ENCODE measurements around the gene FMR1. TPM values are rescaled to one million over a fixed set of nuclear protein-coding genes. Genes with fewer than 3 reads are reported as not detected.

FMR1 gene
- total and polyA plus RNA-seq, 2 donors from 2014 or later, result 23.1 to 69.0 TPM

DNA sequence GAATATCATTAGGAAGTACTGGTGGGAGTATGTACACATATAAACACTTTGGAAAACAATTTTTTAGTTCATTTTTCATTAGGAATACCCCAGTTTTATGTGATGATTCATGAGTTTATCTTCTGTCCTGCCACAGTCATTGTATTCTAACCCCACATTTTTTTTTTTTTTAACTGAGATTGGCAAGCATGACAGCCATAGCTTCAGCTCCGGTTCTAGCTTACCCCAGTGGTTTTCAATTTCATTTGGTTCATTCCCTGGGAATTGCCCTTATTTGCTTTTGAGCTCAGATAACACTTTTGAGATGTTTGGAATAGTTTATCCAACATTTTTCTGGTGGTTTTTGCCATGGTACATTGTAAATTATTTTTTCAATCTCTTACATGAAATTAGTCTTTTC, 21.0 kb upstream of the FMR1 start:
- Histone ChIP-seq H3K27me3 (ENCODE audit: control insufficient read depth, insufficient read depth, low read length) (no peaks in the 10 kb centered on the region), H3K4me3 (ENCODE audit: low read length in 3 of 3) (no peak overlapping the region), H3K27ac (ENCODE audit: low read depth in 2 of 2, low read length in 2 of 2) (no peak overlapping the region), H3K4me1 (ENCODE audit: control insufficient read depth in 2 of 3, insufficient read depth in 2 of 3, low read depth in 1 of 3, low read length in 3 of 3) (no peaks in the 10 kb centered on the region), H3K9me3 (ENCODE audit: control insufficient read depth in 2 of 3, insufficient read depth in 1 of 3, low read length in 3 of 3) (no peaks in the 10 kb centered on the region), H3K36me3 (ENCODE audit: control insufficient read depth in 2 of 3, insufficient read depth in 3 of 3, low read length in 3 of 3) (no peaks in the 10 kb centered on the region), H3K9ac (ENCODE audit: low read length in 3 of 3) (no peak overlapping the region)
- DNase-seq (no peak), FAIRE-seq (no peak)
- intact Hi-C loops (cut with DNase I), result no loop called here
- TF ChIP-seq, protein P1, sequence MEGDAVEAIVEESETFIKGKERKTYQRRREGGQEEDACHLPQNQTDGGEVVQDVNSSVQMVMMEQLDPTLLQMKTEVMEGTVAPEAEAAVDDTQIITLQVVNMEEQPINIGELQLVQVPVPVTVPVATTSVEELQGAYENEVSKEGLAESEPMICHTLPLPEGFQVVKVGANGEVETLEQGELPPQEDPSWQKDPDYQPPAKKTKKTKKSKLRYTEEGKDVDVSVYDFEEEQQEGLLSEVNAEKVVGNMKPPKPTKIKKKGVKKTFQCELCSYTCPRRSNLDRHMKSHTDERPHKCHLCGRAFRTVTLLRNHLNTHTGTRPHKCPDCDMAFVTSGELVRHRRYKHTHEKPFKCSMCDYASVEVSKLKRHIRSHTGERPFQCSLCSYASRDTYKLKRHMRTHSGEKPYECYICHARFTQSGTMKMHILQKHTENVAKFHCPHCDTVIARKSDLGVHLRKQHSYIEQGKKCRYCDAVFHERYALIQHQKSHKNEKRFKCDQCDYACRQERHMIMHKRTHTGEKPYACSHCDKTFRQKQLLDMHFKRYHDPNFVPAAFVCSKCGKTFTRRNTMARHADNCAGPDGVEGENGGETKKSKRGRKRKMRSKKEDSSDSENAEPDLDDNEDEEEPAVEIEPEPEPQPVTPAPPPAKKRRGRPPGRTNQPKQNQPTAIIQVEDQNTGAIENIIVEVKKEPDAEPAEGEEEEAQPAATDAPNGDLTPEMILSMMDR (IDR thresholded peaks at IDR 0.05; ENCODE audit: borderline replicate concordance, extremely low read depth, insufficient read depth), result no peak

DNA sequence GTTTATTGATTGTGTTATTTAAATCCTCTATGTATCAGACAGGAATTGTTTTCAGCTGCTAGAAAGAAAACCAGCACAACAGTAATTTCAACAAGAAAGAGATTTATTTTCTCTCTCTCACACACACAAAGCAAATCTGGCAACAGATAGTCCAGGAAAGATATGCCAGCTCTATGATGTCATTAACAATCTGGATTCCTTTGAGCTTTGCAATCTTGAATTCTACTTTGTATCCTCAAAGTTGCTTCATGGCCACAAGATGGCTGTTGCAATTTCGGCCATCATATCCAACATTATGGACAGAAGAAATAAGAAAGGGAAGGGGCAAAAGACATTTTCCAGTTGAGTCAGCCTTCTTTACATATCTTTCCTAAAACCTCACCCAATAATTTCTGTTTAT, 19.8 kb upstream of the FMR1 start:
- H3K9ac ChIP-seq (ENCODE audit: low read length in 3 of 3), result no peak overlapping the region
- no peak for DNase-seq
- H3K27me3 ChIP-seq (ENCODE audit: control insufficient read depth, insufficient read depth, low read length), result no peaks in the 10 kb centered on the region
- H3K9me3 ChIP-seq (ENCODE audit: control insufficient read depth in 2 of 3, insufficient read depth in 1 of 3, low read length in 3 of 3), result no peaks in the 10 kb centered on the region
- FAIRE-seq, result no peak
- TF ChIP-seq, protein P1 (IDR thresholded peaks at IDR 0.05; ENCODE audit: borderline replicate concordance, extremely low read depth, insufficient read depth), result no peak
- no peak overlapping the region for H3K27ac ChIP-seq (ENCODE audit: low read depth in 2 of 2, low read length in 2 of 2)
- no peaks in the 10 kb centered on the region for H3K4me1 ChIP-seq (ENCODE audit: control insufficient read depth in 2 of 3, insufficient read depth in 2 of 3, low read depth in 1 of 3, low read length in 3 of 3)
- intact Hi-C loops (cut with DNase I), result no loop called here
- no peaks in the 10 kb centered on the region for H3K36me3 ChIP-seq (ENCODE audit: control insufficient read depth in 2 of 3, insufficient read depth in 3 of 3, low read length in 3 of 3)
- H3K4me3 ChIP-seq (ENCODE audit: low read length in 3 of 3), result no peak overlapping the region

DNA sequence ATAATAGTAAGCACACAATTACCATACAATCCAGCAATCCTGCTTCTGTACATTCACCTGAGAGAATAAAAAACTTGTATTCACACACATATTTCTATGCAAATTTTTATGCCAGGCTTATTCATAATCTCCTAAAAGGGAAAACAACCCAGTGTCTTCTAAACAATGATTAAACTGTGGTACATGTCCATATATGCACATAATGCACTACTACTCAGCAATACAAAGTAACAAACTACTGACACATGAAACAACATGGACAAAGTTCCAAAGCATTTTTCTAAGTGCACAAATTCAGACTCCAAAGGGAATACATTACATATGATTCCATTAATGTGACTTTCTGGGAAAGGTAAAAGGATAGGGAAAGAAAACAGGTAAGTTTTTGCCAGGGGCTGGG, 18.0 kb upstream of the FMR1 start:
- H3K4me3 ChIP-seq (ENCODE audit: low read length in 3 of 3), result no peak overlapping the region
- no peaks in the 10 kb centered on the region for H3K27me3 ChIP-seq (ENCODE audit: control insufficient read depth, insufficient read depth, low read length)
- H3K9me3 ChIP-seq (ENCODE audit: control insufficient read depth in 2 of 3, insufficient read depth in 1 of 3, low read length in 3 of 3), result no peaks in the 10 kb centered on the region
- DNase-seq (no peak), FAIRE-seq (no peak)
- TF ChIP-seq, protein P1 (IDR thresholded peaks at IDR 0.05; ENCODE audit: borderline replicate concordance, extremely low read depth, insufficient read depth), result no peak
- H3K36me3 ChIP-seq (ENCODE audit: control insufficient read depth in 2 of 3, insufficient read depth in 3 of 3, low read length in 3 of 3), result no peaks in the 10 kb centered on the region
- intact Hi-C loops (cut with DNase I), result no loop called here
- no peak overlapping the region for H3K27ac ChIP-seq (ENCODE audit: low read depth in 2 of 2, low read length in 2 of 2)
- H3K9ac ChIP-seq (ENCODE audit: low read length in 3 of 3), result no peak overlapping the region
- H3K4me1 ChIP-seq (ENCODE audit: control insufficient read depth in 2 of 3, insufficient read depth in 2 of 3, low read depth in 1 of 3, low read length in 3 of 3), result no peaks in the 10 kb centered on the region

DNA sequence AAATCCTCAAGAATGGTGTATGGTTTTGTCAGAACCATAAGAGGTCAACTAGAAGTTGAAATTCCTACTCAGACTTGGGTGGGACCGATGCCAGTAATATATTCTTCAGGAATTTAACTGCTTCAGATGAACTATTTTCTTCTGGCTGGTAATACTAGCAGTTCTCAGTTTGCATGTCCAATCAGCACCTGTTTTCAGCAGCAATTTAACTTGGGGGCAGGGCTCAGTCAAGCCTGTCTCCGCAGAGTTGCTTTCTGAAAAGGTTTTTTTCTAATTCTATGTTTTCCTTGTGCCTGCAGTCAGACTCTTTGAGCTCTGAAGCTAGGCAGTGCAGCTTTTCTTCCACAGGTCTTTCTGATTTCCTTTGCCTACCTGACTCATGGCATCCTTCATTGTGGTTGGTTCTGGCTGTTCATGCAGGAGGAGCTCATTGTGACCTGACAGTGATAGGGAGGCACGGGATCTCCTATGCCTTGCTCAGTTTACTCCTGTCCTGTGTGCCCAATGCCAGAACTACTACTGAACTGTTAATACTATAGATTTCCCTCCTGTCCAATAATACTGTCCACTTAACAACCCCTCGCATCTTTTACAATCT, 17.3 kb upstream of the FMR1 start:
- DNase-seq (peak in 4 of 5 donors; percentile 36 to 77 (median 56)), FAIRE-seq (peak; percentile 37)
- intact Hi-C loops (cut with DNase I), result no loop called here

More for the DNA sequence above, 17.3 kb upstream of the FMR1 start:
- no peak overlapping the region for H3K27ac ChIP-seq (ENCODE audit: low read depth in 2 of 2, low read length in 2 of 2)
- no peak overlapping the region for H3K9ac ChIP-seq (ENCODE audit: low read length in 3 of 3)
- TF ChIP-seq, protein P1 (IDR thresholded peaks at IDR 0.05; ENCODE audit: borderline replicate concordance, extremely low read depth, insufficient read depth), result no peak
- H3K36me3 ChIP-seq (ENCODE audit: control insufficient read depth in 2 of 3, insufficient read depth in 3 of 3, low read length in 3 of 3), result no peaks in the 10 kb centered on the region
- no peaks in the 10 kb centered on the region for H3K9me3 ChIP-seq (ENCODE audit: control insufficient read depth in 2 of 3, insufficient read depth in 1 of 3, low read length in 3 of 3)
- H3K27me3 ChIP-seq (ENCODE audit: control insufficient read depth, insufficient read depth, low read length), result no peaks in the 10 kb centered on the region
- H3K4me3 ChIP-seq (ENCODE audit: low read length in 3 of 3), result no peak overlapping the region
- H3K4me1 ChIP-seq (ENCODE audit: control insufficient read depth in 2 of 3, insufficient read depth in 2 of 3, low read depth in 1 of 3, low read length in 3 of 3), result no peaks in the 10 kb centered on the region
